GM18507 (cell line): ENCODE data around the gene CRACDL.

ENCODE experiments used
- DNase-seq: peaks from one replicate; pipeline ENCODE4 v3.0.0; 2011; ENCODE audit warnings: low read depth; ENCODE audit not compliant: insufficient read length; ENCODE audit errors: extremely low spot score
- FAIRE-seq: peaks from 2 replicates; lab custom pipeline; 2011; peaks lifted over from hg19 to GRCh38; lab: Jason Lieb, UNC

Gene CRACDL

GRCh38 chr2:98935777-98936352, at the start of gene CRACDL:
CRACDL (minus strand) TSS chr2:98936225; CDS start chr2:98846800, 89,425 bp downstream.
- DNase-seq (no peak), FAIRE-seq (no peak)

- DNase-seq: no peak
- no peak for FAIRE-seq
Measured at GRCh38 chr2:98975611-98976010, 39.6 kb upstream of the CRACDL start.

- DNase-seq: no peak
- no peak for FAIRE-seq
Measured at GRCh38 chr2:98972582-98973167, 36.6 kb upstream of the CRACDL start.

- FAIRE-seq (no peak), DNase-seq (no peak)
Measured at GRCh38 chr2:98959810-98960507, 23.9 kb upstream of the CRACDL start.

GRCh38 chr2:98952966-98953365, 16.9 kb upstream of the CRACDL start:
- DNase-seq: no peak
- no peak for FAIRE-seq

GRCh38 chr2:98948956-98949739, 13.1 kb upstream of the CRACDL start:
- no peak for FAIRE-seq

GRCh38 chr2:98947554-98947953, 11.5 kb upstream of the CRACDL start:
- no peak for FAIRE-seq
- no peak for DNase-seq

More at GRCh38 chr2:98948956-98949739, 13.1 kb upstream of the CRACDL start:
- DNase-seq: no peak

- DNase-seq: no peak
Measured at GRCh38 chr2:98946855-98947254, 10.8 kb upstream of the CRACDL start.

GRCh38 chr2:98944775-98945174, 8.8 kb upstream of the CRACDL start:
- FAIRE-seq (no peak), DNase-seq (no peak)

More at GRCh38 chr2:98946855-98947254, 10.8 kb upstream of the CRACDL start:
- FAIRE-seq: no peak

GRCh38 chr2:98940102-98940501, 4.1 kb upstream of the CRACDL start:
- DNase-seq (no peak), FAIRE-seq (no peak)

- DNase-seq (no peak), FAIRE-seq (no peak)
Measured at GRCh38 chr2:98937906-98938305, 1.9 kb upstream of the CRACDL start.

- DNase-seq (no peak), FAIRE-seq (no peak)
Measured at GRCh38 chr2:98936353-98937351, 627 bp upstream of the CRACDL start.

- no peak for FAIRE-seq
- no peak for DNase-seq
Measured at GRCh38 chr2:98935111-98935770, 784 bp downstream of the CRACDL start.

GRCh38 chr2:98932778-98933343, 3.2 kb downstream of the CRACDL start:
- no peak for DNase-seq

GRCh38 chr2:98932164-98932563, 3.9 kb downstream of the CRACDL start:
- FAIRE-seq (no peak), DNase-seq (no peak)

More at GRCh38 chr2:98932778-98933343, 3.2 kb downstream of the CRACDL start:
- FAIRE-seq: no peak

GRCh38 chr2:98931596-98931995, 4.4 kb downstream of the CRACDL start:
- DNase-seq (no peak), FAIRE-seq (no peak)

GRCh38 chr2:98929920-98930319, 6.1 kb downstream of the CRACDL start:
- DNase-seq (no peak), FAIRE-seq (no peak)

GRCh38 chr2:98928242-98928641, 7.8 kb downstream of the CRACDL start:
- DNase-seq (no peak), FAIRE-seq (no peak)
